Measurements from ENCODE around the gene FYB1. TPM values are rescaled to one million over a fixed set of nuclear protein-coding genes. Genes with fewer than 3 reads are reported as not detected.

FYB1 gene
- total RNA-seq, 1 experiment from 2014 or later, result 0.12 TPM

DNA sequence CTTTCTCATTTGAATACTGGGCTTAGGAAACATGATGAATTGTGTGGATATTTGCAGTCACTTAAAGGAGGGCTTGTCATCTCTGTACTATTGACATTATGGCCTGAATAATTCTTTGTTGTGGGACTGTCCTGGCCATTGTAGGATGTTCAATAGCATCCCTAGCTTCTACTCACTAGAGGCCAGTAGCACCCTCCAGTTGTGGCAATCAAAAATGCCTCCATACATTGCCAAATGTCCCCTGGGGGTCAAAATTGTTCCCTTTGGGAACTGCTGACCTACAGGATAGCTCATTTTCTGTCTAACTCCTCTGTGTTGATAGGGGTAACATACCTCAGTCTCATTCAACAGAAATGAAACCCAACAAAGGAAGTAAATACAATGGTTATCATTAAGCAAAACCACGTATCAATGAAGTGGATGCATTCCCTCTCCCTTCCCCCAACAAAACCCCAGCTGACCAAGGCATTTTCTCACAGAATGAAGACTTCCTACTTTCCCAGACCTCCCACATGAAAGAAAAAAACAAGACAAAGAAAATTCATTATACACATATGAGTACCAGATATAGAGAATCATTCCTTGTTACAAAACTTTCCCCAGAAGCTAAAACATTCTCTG lies 18.1 kb downstream of the FYB1 start:
- Mint-ChIP-seq H3K27me3 (ENCODE audit: insufficient read depth, unreplicated experiment) (no peaks in the 10 kb centered on the region), H3K27ac (ENCODE audit: low read depth, unreplicated experiment) (no peak overlapping the region), H3K9me3 (ENCODE audit: unreplicated experiment) (no peaks in the 10 kb centered on the region), H3K36me3 (ENCODE audit: insufficient read depth, unreplicated experiment) (no peaks in the 10 kb centered on the region), H3K4me3 (ENCODE audit: unreplicated experiment) (no peak overlapping the region), H3K4me1 (ENCODE audit: insufficient read depth, unreplicated experiment) (peaks cover 14% of the 10 kb centered on the region)
- BruUV-seq (replicated peaks), result no TSS peak
- no peak for DNase-seq (ENCODE audit: unreplicated experiment)
- TF ChIP-seq, protein P1, sequence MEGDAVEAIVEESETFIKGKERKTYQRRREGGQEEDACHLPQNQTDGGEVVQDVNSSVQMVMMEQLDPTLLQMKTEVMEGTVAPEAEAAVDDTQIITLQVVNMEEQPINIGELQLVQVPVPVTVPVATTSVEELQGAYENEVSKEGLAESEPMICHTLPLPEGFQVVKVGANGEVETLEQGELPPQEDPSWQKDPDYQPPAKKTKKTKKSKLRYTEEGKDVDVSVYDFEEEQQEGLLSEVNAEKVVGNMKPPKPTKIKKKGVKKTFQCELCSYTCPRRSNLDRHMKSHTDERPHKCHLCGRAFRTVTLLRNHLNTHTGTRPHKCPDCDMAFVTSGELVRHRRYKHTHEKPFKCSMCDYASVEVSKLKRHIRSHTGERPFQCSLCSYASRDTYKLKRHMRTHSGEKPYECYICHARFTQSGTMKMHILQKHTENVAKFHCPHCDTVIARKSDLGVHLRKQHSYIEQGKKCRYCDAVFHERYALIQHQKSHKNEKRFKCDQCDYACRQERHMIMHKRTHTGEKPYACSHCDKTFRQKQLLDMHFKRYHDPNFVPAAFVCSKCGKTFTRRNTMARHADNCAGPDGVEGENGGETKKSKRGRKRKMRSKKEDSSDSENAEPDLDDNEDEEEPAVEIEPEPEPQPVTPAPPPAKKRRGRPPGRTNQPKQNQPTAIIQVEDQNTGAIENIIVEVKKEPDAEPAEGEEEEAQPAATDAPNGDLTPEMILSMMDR (IDR thresholded peaks at IDR 0.05; ENCODE audit: unreplicated experiment), result no peak
- POLR2A ChIA-PET, result no interaction called here
- intact Hi-C loops (cut with micrococcal nuclease), result no loop called here
- CTCF ChIA-PET, result interaction anchor here (0.6 to 1.9 kb wide), 3 partner anchors 16 to 1620 kb away, joined by 3 to 14 read pairs (median 4); partner anchors contain the start of gene FYB1

GRCh38 chr5:39200081-39200480 lies 19.3 kb downstream of the FYB1 start:
- CTCF ChIA-PET, result interaction anchor here (1.4 to 1.9 kb wide), 2 partner anchors 17 to 119 kb away, joined by 3 to 14 read pairs; no protein-coding TSS in a partner anchor

GRCh38 chr5:39199335-39199734 lies 20.0 kb downstream of the FYB1 start:
- H3K4me1 Mint-ChIP-seq (ENCODE audit: insufficient read depth, unreplicated experiment), result peaks cover 28% of the 10 kb centered on the region
- ChIA-PET CTCF (interaction anchor here (0.9 to 1.8 kb wide), 3 partner anchors 19 to 119 kb away, joined by 3 to 5 read pairs (median 3); no protein-coding TSS in a partner anchor), POLR2A (no interaction called here)
- H3K27ac Mint-ChIP-seq (ENCODE audit: low read depth, unreplicated experiment), result no peak overlapping the region
- no peaks in the 10 kb centered on the region for H3K27me3 Mint-ChIP-seq (ENCODE audit: insufficient read depth, unreplicated experiment)
- no peak overlapping the region for H3K4me3 Mint-ChIP-seq (ENCODE audit: unreplicated experiment)
- TF ChIP-seq, protein P1 (IDR thresholded peaks at IDR 0.05; ENCODE audit: unreplicated experiment), result no peak
- no peaks in the 10 kb centered on the region for H3K36me3 Mint-ChIP-seq (ENCODE audit: insufficient read depth, unreplicated experiment)
- no peak for DNase-seq (ENCODE audit: unreplicated experiment)
- H3K9me3 Mint-ChIP-seq (ENCODE audit: unreplicated experiment), result no peaks in the 10 kb centered on the region
- intact Hi-C loops (cut with micrococcal nuclease), result loop anchor here (5.0 to 10.0 kb wide), 2 partner anchors 52 to 125 kb away; partner anchors contain the start of gene RICTOR
- BruUV-seq (replicated peaks), result no TSS peak

More at GRCh38 chr5:39200081-39200480, 19.3 kb downstream of the FYB1 start:
- no TSS peak for BruUV-seq (replicated peaks)
- DNase-seq (ENCODE audit: unreplicated experiment), result no peak
- Mint-ChIP-seq H3K27ac (ENCODE audit: low read depth, unreplicated experiment) (no peak overlapping the region), H3K9me3 (ENCODE audit: unreplicated experiment) (no peaks in the 10 kb centered on the region), H3K4me3 (ENCODE audit: unreplicated experiment) (no peak overlapping the region), H3K27me3 (ENCODE audit: insufficient read depth, unreplicated experiment) (no peaks in the 10 kb centered on the region), H3K36me3 (ENCODE audit: insufficient read depth, unreplicated experiment) (no peaks in the 10 kb centered on the region), H3K4me1 (ENCODE audit: insufficient read depth, unreplicated experiment) (peaks cover 20% of the 10 kb centered on the region)
- TF ChIP-seq, protein P1 (IDR thresholded peaks at IDR 0.05; ENCODE audit: unreplicated experiment), result no peak
- intact Hi-C loops (cut with micrococcal nuclease), result no loop called here
- POLR2A ChIA-PET, result no interaction called here

GRCh38 chr5:39198127-39198526 lies 21.2 kb downstream of the FYB1 start:
- H3K36me3 Mint-ChIP-seq (ENCODE audit: insufficient read depth, unreplicated experiment), result no peaks in the 10 kb centered on the region
- POLR2A ChIA-PET, result no interaction called here

More at GRCh38 chr5:39198127-39198526, 21.2 kb downstream of the FYB1 start:
- intact Hi-C loops (cut with micrococcal nuclease), result loop anchor here (5.0 to 10.0 kb wide), 2 partner anchors 51 to 123 kb away; partner anchors contain the start of gene RICTOR
- TF ChIP-seq, protein P1 (IDR thresholded peaks at IDR 0.05; ENCODE audit: unreplicated experiment), result no peak
- peak; percentile 60 for DNase-seq (ENCODE audit: unreplicated experiment)
- Mint-ChIP-seq H3K4me1 (ENCODE audit: insufficient read depth, unreplicated experiment) (peaks cover 31% of the 10 kb centered on the region), H3K9me3 (ENCODE audit: unreplicated experiment) (no peaks in the 10 kb centered on the region), H3K27me3 (ENCODE audit: insufficient read depth, unreplicated experiment) (no peaks in the 10 kb centered on the region), H3K27ac (ENCODE audit: low read depth, unreplicated experiment) (no peak overlapping the region), H3K4me3 (ENCODE audit: unreplicated experiment) (no peak overlapping the region)
- CTCF ChIA-PET, result interaction anchor here (0.9 to 1.8 kb wide), 4 partner anchors 15 to 85 kb away, joined by 3 to 5 read pairs (median 4); no protein-coding TSS in a partner anchor
- no TSS peak for BruUV-seq (replicated peaks)

Measured in MCF 10A (cell line).